Measurements from ENCODE around the gene IL22.
"Not testable (repeated sequence)": the region's sequence is repeated elsewhere in the genome, so short reads cannot be mapped to it uniquely, and the experiment has no call there.

Gene IL22

DNA sequence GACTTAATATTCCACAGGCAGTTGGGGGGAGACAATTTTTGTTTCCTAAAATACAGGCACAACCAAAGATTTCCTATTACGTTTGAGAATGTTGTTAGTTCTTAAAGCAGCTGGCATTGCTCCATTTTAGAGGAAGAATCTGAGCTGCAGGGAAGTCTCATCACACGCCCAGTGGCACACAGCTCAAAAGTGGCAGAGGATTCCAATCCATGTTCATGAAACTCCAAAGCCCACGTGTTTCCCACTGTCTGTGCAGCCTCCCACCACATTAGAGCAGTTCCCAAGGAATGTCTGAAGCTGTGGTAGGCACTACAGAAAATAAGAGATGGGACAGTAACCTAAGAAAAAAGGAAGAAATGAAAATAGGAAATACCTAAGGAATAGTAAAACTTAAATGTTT is 21.7 kb downstream of the IL22 start:
- no peak for FAIRE-seq

DNA sequence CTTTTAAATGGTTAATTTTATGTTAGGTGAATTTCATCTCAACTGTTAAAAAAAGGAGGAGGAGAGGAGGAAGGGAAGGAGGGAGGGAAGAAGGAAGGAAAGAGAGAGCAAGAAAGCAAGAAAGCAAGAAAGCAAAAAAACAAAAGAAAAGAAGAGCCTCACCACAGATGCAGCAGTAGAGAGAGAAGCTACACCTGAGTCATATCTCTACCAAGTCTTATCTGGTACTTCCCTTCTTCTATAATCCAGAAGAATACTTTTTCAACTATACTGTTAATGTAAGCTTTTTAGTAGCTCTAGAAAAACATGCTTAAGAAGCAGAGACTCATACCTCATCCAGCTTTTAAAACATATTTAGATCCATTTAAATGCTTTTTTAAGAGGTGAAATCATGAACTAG is 22.2 kb downstream of the IL22 start:
- FAIRE-seq, result no peak
- no peak for DNase-seq (ENCODE audit: insufficient read length, low spot score)

More for the DNA sequence above, 21.7 kb downstream of the IL22 start:
- no peak for DNase-seq (ENCODE audit: insufficient read length, low spot score)

DNA sequence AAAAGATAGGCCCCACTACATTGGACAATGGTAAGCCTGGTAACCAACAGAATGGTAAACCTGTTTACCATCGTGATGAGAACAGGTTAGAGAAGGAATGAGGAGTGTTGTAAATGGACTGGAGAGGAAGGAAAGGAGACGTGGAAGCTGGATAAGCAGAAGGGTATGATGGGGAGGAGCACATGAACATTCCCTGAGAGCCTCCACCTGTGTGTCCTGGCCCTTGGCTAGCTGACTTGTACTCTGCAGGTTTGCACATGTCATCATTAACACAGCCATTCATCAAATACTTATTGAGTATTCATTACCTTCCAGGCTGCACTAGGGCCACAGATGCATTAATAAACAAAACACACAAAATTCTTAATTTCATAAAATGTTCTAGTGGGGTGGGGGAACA is 23.4 kb downstream of the IL22 start:
- DNase-seq (ENCODE audit: insufficient read length, low spot score) (no peak), FAIRE-seq (no peak)

DNA sequence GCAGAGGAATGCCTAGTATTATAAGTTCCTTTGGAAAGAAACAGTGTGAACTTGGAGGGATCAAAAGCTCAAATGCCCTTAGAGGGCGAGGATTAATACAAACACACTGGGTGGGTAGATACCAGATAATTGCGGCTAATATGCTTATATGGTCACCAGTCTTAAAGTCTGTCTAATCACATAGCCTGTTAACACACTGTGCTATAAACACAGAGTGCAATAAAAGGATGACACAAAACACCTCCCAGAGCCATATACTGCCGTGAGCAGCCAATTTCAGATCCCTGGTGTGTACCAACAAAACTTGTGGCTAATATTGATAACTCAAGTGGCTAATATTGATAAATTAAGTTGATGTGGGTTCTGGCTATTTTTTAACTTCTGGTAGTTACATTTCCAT is 26.0 kb downstream of the IL22 start:
- FAIRE-seq, result no peak
- no peak for DNase-seq (ENCODE audit: insufficient read length, low spot score)

DNA sequence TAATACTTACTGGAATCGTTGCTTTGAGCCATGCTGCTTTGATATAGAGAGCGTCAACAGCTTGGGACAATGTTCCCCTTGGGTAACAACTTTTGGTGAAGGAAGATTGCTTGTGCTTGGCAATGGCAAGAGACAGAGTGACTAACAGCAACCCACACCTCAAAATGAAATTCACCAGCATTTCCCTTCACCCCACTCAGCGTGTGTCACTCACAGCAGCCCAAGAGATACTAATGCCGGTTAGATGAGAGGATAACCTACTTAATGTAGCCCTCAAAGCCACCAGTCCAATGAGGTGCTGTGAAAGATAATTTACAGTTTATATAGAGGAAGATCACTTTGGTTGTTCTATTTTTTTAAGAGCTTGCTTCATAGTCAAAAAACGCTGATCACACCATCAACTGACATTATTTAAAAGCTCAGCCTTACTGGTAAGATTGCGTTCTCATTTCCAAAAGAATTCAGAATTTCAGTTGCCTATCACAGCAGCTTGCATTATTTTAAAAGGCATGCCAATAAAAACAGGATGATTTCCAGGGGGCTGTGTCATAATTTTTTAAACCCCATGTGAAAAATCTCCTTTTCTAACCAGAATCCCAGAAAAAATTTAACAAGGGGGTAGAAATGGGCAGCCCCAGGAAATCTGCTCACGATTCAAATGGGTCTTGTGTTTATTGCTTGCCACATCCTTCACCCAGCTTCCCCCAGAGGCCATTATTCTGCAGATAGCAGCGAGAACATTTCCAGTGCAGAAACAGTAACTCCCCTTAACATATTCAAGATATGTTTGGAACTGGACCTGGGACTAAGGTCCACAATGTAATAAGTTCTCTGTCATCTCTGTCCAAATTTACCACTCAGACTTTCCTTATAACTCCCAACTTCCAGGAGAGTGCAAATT is 27.6 kb downstream of the IL22 start, which contains the start of gene IL26:
Gene IL26, minus strand, starts transcription at position 235 of the 901 bp plus-strand sequence. Its CDS starts 54 bp downstream, at position 181.
- FAIRE-seq (no peak), DNase-seq (ENCODE audit: insufficient read length, low spot score) (no peak)

DNA sequence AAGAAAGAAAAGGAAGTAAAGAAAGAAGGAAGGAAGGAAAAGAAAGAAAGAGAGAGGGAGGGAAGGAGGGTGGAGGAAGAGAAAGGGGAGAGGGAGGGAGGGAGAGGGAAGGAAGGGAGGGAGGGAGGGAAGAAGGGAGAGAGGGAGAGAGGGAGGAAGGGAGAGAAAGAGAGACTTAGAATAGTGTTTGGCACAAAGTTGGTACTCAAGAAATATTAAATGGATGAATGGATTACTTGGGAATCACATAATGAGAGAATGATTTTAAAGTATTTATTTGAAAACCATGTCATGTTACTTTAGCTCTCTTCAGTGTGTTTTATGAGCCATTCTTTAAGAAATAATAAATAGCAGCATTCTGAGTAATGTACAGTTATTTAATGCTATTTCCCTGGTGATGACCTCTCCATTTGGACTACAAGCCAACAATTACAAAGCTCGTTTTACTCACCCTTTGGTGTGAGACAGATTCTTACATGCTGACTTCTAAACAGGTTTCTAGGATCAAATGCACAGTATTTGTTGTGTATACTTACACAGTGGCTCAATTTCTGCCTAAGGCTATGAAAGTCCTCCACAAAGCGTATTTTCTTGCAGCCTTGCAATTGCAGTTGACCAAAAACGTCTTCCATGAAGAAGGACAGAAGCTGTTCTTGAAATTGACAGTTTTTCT is 28.7 kb downstream of the IL22 start:
- FAIRE-seq, result no peak
- DNase-seq (ENCODE audit: insufficient read length, low spot score), result no peak

DNA sequence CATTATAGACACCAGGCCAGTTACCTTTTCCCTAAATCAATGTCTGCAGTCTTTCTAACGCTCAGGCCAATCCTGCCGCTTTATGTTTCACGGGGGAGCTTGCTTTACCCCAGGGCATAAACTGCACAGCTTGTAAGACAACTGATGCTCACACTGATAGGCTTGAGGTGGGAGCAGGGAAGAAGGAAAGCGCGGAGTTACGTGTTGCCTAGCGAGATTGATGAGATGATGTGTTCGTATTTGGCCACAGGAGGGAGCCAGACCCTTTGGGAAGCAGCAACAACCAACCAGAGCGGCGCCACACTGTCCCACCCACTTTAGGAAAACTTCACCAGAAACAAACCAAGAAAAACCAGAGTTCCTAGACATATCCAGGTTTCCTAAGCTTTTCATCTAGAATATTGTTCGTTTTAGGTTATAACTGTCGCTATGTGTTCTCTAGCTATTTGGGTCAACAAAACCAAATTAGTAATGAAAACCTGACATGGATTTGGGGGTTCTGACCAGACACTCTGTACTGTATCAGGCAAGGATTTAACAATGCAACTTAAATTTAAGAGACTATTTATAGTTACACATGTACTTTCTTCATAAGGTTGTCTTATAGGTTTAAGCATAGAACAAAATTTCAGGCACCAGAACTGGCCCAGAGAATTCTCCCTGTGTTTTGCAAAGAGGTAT is 30.2 kb downstream of the IL22 start:
- DNase-seq (ENCODE audit: insufficient read length, low spot score) (peak; percentile 77), FAIRE-seq (peak; percentile 81)

DNA sequence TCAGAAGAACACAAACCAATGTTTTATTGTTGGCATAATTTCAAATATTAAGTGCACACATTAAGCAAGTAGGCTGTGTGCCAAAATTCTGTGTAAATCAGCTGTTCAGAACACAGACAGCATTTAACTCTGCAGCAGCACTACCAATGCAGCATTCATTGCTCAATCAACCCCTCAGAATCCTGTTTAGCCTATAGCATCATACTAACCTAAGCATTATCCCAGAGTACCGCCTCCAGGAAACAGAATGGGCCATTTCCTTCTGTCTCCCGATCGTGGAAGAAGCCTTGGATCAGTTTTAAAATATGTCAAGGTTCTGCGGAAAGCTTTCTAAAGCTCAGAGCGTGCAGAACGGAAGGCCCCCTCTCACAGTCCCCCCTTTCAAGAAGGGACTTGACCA is 31.1 kb downstream of the IL22 start:
- DNase-seq (ENCODE audit: insufficient read length, low spot score) (no peak), FAIRE-seq (no peak)

DNA sequence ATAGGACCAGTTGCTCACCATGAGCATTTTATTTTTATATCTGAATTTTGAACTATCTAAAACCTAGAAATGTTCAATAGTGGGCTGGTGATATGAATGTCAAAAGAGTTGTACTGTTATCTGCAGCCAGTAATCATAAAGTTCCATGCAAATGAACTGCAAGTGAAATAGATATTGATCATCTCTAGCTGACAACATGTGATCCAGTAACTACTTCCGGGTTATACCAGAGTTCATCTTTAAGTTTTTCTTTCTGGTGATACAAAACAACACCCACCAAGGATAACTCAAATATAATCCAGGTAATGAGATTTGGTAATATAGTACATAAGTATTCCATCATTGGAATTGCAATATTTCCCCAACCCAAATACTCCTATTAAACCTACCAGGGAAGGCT is 31.9 kb downstream of the IL22 start:
- no peak for FAIRE-seq
- no peak for DNase-seq (ENCODE audit: insufficient read length, low spot score)

DNA sequence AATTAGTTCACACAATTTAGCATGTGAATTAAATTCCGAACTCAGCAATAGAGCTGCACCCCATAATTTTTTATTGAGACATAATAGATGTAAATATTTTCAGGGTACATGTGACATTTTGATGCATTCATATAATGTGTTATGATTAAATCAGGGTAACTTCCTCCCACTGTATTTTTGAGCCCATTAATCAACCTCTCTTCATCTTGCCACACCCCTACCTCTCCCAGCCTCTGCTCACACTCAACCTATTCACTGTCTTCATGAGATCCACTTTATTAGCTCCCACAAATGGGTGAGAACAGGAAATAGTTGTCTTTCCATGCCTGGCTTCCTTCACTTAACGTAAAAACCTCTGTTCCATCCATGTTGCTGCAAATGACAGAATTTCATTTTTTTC is 42.5 kb downstream of the IL22 start:
- FAIRE-seq (no peak), DNase-seq (ENCODE audit: insufficient read length, low spot score) (no peak)

DNA sequence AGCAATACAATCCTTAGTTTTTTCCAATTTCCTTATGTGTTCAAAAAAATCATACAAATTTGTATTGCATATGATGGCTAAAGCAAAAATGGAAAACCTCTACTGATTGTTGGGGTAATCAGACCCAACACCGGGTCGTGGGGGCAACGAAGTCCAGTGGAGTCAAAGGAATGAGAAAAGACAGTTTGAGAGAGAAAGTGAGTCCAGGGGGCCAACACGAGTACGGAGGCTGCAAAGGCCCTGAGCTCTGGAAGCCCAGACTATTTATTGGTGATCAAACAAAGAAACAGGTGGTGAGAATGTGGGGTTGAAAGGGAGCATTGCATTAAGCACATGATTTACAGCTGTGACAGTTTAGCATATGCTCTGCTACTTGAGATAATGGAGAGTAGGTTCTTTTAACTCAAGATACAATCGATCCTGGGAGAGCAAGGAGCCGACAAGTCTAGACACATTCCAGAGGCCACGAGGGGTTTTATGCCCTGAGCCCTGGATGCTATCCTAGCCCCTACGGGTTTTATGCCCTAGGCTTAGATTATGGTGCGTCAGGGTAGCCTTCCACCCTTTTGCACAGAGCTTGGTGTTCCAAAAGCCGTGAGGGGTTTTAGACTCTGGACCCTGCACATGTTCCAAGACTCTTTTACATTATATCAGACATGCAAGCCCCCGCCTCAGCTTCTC is 44.2 kb downstream of the IL22 start:
- not testable (repeated sequence) for DNase-seq (ENCODE audit: insufficient read length, low spot score); FAIRE-seq

DNA sequence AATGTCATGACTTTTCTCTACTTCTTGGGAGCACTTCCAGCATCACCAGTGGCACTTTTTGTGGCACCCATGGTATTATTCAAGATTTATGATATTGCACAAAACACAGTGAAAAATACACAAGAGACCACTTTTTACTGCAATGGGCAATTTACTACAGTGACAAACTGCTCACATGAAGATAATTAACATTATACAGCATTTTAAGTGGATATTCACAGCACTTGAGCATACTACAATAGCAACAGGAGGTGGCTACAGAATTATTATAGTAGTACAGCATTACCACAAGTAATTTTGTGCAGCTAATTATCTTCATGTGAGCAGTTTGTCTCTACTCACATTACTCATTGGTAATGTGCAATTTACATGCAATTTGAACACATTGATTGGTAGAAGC is 46.1 kb downstream of the IL22 start:
- DNase-seq (ENCODE audit: insufficient read length, low spot score) (no peak), FAIRE-seq (no peak)

DNA sequence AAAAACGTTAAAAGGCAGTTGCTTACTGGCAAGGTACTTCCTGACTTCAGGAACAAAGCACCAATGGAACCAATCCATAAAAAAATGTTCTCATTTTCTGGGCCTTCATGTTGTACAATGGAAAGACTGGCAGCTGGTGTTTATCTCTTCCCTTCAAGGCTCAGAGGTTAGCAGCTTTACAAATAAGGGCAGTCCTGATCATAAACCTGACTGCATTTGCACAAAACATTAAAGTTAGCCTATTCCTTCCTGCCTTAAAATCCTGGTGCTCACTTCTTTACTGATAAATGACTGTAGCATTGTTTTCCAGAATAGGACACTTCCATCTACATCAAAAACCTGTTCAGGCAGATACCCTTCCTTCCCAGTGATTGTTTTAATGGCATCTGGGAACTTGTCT is 47.0 kb downstream of the IL22 start:
- no peak for FAIRE-seq
- DNase-seq (ENCODE audit: insufficient read length, low spot score), result no peak

DNA sequence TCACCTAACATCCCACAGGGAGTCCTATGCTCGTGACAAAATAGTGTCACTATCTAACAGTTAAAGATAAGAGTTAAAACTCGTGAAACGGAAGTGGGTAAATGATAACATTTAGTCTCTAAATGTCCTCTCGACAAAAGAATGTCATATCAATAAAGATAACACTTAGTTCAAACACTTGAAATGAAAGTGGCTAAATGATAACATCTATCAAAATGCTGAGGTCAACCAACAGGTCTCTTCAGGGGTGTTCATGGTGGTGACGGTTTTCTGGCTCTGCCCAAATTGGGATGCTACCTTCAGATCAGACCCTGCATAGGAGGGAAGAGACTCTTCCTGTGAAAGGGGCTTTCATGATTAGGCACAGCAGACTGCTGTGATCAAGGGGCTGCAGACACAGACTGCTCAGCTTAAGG is 49.9 kb downstream of the IL22 start:
- FAIRE-seq (no peak), DNase-seq (ENCODE audit: insufficient read length, low spot score) (no peak)

DNA sequence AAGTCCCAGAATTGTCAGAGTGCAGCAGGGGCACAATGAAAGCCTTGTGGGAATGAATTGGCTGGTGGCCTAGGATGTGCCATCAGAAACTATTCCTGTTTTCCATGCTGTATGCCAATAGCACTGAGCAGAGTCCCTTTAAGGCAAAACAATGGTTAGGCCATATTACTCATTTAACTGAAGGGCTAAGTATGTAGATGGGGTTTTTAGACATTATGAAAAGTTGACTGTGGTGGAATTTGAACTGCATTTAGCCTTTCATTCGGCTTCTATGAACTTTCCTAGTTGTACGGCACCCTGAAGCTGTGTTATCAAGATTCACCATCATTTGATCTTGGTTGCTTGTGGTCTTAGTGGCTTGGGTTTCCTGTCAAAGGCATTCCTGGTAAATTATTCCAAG is 52.5 kb downstream of the IL22 start:
- FAIRE-seq (peak; percentile 57), DNase-seq (ENCODE audit: insufficient read length, low spot score) (peak; percentile 15)

DNA sequence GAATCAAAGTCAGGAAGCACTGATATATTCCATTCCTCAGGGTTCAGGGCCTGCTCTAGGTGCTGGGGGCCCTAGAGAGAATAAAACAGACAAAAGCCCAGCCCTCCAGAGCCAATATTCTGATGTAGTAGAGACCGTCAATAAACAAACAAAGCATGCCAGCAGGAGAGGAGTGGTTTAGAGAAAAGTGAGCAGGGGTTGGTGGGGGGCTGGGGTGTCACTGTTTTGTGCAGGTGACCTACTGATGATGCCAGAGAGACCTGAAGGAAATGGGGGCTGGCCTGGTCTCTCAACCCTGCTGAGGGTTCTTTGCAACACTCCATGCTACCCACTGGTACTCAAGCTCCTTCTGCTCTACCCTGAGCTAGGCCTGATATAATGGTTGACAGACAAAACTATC is 54.3 kb downstream of the IL22 start:
- DNase-seq (ENCODE audit: insufficient read length, low spot score) (no peak), FAIRE-seq (no peak)

DNA sequence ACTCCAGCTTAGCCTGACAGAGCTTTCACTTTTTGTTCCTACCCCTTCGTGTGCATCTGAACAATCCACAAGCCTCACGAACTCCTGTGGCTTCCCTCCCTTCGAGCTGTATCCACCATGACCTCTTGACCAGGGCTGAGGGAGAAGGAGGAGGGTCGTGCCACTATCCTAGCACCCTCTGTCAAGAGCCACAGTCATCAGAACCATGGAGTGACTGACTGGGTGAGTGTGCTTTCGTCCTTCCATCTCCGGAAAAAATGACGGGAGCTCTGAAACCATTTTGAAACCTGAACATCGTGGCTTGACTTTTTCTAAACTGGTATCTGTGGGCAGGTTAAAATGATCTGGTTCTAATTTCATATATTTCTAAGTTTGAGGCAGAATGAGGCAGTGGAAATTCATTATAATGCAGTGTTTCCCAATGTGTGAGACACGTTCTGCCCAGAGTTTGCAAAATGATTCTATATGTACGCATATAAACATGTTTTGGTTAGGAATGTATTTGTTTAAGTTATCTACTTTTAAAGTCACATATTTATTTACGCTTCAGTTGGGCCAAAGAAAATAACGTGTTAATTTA is 54.8 kb downstream of the IL22 start:
- DNase-seq (ENCODE audit: insufficient read length, low spot score), result no peak
- FAIRE-seq, result no peak
